HTR-8/SVneo (cell line): ENCODE results near the gene TBC1D12.

Experiments used
- DNase-seq: peaks from one replicate; pipeline ENCODE4 v3.0.0; 2011; ENCODE audit warnings: low spot score, mixed read lengths; ENCODE audit not compliant: insufficient read length
- FAIRE-seq: peaks from 2 replicates; lab custom pipeline; 2011; peaks lifted over from hg19 to GRCh38; lab: Jason Lieb, UNC

The TBC1D12 gene

GRCh38 chr10:94440096-94440495, 37.8 kb downstream of the TBC1D12 start:
- no peak for FAIRE-seq

GRCh38 chr10:94443047-94443446, 40.7 kb downstream of the TBC1D12 start:
- FAIRE-seq (no peak), DNase-seq (no peak)

More at GRCh38 chr10:94440096-94440495, 37.8 kb downstream of the TBC1D12 start:
- DNase-seq = no peak

GRCh38 chr10:94443549-94443948, 41.2 kb downstream of the TBC1D12 start:
- FAIRE-seq = no peak

GRCh38 chr10:94450782-94451181, 48.4 kb downstream of the TBC1D12 start:
- no peak for FAIRE-seq
- DNase-seq = no peak

More at GRCh38 chr10:94443549-94443948, 41.2 kb downstream of the TBC1D12 start:
- DNase-seq = no peak

GRCh38 chr10:94451883-94452519, 49.7 kb downstream of the TBC1D12 start:
- no peak for DNase-seq
- no peak for FAIRE-seq

- no peak for DNase-seq
- FAIRE-seq = no peak
Measured at GRCh38 chr10:94456942-94457341, 54.6 kb downstream of the TBC1D12 start.

- DNase-seq (no peak), FAIRE-seq (no peak)
Measured at GRCh38 chr10:94459385-94459784, 57.0 kb downstream of the TBC1D12 start.

- no peak for FAIRE-seq
- no peak for DNase-seq
Measured at GRCh38 chr10:94461503-94461902, 59.2 kb downstream of the TBC1D12 start.

GRCh38 chr10:94462130-94462529, 59.8 kb downstream of the TBC1D12 start:
- FAIRE-seq (no peak), DNase-seq (no peak)

GRCh38 chr10:94465684-94466083, 63.3 kb downstream of the TBC1D12 start:
- no peak for FAIRE-seq

GRCh38 chr10:94481410-94481809, 79.1 kb downstream of the TBC1D12 start:
- FAIRE-seq (no peak), DNase-seq (no peak)

More at GRCh38 chr10:94465684-94466083, 63.3 kb downstream of the TBC1D12 start:
- DNase-seq = no peak

GRCh38 chr10:94483970-94484369, 81.6 kb downstream of the TBC1D12 start:
- no peak for FAIRE-seq
- no peak for DNase-seq

- FAIRE-seq = no peak
- no peak for DNase-seq
Measured at GRCh38 chr10:94485094-94485493, 82.8 kb downstream of the TBC1D12 start.

GRCh38 chr10:94487575-94487974, 85.2 kb downstream of the TBC1D12 start:
- DNase-seq (no peak), FAIRE-seq (no peak)

GRCh38 chr10:94489107-94489506, 86.8 kb downstream of the TBC1D12 start:
- DNase-seq = no peak
- FAIRE-seq = peak; percentile 44

GRCh38 chr10:94489976-94490788, 87.8 kb downstream of the TBC1D12 start:
- FAIRE-seq = no peak
- no peak for DNase-seq

- FAIRE-seq = no peak
- no peak for DNase-seq
Measured at GRCh38 chr10:94490789-94491039, 88.4 kb downstream of the TBC1D12 start.

- no peak for FAIRE-seq
- no peak for DNase-seq
Measured at GRCh38 chr10:94493463-94493862, 91.1 kb downstream of the TBC1D12 start.

GRCh38 chr10:94496010-94496409, 93.7 kb downstream of the TBC1D12 start:
- no peak for FAIRE-seq
- DNase-seq = peak; percentile 33

GRCh38 chr10:94496646-94497045, 94.3 kb downstream of the TBC1D12 start:
- no peak for FAIRE-seq
- DNase-seq = no peak

- FAIRE-seq (no peak), DNase-seq (peak; percentile 17)
Measured at GRCh38 chr10:94500063-94500462, 97.7 kb downstream of the TBC1D12 start.
